Measurements from ENCODE around the gene SLCO3A1. TPM values are rescaled to one million over a fixed set of nuclear protein-coding genes. Genes with fewer than 3 reads are reported as not detected.

Gene SLCO3A1
- total RNA-seq, 4 donors from 2014 or later, result 23.1 to 62.8 (median 35.1) TPM

GRCh38 chr15:92100751-92101150 lies 247.2 kb downstream of the SLCO3A1 start:
- intact Hi-C loops (cut with DNase I; ENCODE audit: low total_unique reads), result loop anchor here (10.0 kb wide), 1 partner anchor 404 kb away; no protein-coding TSS in a partner anchor
- no peak for DNase-seq (ENCODE audit: low spot score in 2 of 2)
- TF ChIP-seq POLR2A (IDR thresholded peaks at IDR 0.05), result no peak
- TF ChIP-seq, protein P1, sequence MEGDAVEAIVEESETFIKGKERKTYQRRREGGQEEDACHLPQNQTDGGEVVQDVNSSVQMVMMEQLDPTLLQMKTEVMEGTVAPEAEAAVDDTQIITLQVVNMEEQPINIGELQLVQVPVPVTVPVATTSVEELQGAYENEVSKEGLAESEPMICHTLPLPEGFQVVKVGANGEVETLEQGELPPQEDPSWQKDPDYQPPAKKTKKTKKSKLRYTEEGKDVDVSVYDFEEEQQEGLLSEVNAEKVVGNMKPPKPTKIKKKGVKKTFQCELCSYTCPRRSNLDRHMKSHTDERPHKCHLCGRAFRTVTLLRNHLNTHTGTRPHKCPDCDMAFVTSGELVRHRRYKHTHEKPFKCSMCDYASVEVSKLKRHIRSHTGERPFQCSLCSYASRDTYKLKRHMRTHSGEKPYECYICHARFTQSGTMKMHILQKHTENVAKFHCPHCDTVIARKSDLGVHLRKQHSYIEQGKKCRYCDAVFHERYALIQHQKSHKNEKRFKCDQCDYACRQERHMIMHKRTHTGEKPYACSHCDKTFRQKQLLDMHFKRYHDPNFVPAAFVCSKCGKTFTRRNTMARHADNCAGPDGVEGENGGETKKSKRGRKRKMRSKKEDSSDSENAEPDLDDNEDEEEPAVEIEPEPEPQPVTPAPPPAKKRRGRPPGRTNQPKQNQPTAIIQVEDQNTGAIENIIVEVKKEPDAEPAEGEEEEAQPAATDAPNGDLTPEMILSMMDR (IDR thresholded peaks at IDR 0.05), result no peak
- no peak overlapping the region for H3K4me3 ChIP-seq (ENCODE audit: low read depth, poor library complexity, severe bottlenecking)
- 93 to 97% methylated on average over 2 of the region's 2 CpGs for WGBS, 2 donors

DNA sequence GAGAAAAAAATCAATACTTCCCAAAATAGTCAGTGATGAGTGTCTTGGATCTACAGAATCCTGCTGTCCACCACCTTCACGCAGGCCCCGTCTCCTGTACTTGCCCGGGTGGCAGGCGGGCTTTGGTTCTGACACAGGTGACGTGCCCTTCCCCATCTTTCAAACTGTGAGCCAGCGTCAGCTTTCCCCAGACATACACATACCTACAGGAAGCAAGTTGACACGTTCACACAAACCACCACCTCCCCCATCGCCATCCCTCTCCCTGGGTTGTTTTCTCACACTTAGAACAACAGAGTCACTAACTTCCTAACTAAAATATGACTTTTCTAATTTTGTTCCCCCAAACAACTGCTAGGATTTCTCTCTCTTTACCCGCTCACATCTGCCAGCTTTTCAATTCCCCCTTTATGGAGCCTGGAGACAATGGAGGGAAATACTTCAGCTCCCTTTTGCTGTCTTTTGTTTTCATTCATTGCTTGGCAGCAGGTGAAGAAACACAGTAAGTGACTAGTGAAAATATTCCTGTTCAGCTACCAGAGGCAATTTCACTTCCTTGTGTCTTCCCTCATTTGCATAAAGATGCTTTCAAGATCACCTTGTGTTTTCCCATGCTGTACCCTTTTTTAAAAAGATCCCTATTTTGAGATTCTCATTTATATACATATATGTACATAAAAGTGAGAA lies 248.3 kb downstream of the SLCO3A1 start:
- intact Hi-C loops (cut with DNase I; ENCODE audit: low total_unique reads), result loop anchor here (10.0 kb wide), 1 partner anchor 403 kb away; no protein-coding TSS in a partner anchor
- 87 to 93% methylated on average over 9 of the region's 9 CpGs for WGBS, 2 donors
- no peak for DNase-seq (ENCODE audit: low spot score in 2 of 2)
- TF ChIP-seq POLR2A (IDR thresholded peaks at IDR 0.05), result no peak
- TF ChIP-seq, protein P1 (IDR thresholded peaks at IDR 0.05), result no peak
- no peak overlapping the region for H3K4me3 ChIP-seq (ENCODE audit: low read depth, poor library complexity, severe bottlenecking)

GRCh38 chr15:92102395-92102755 lies 248.9 kb downstream of the SLCO3A1 start:
- no peak for TF ChIP-seq POLR2A (IDR thresholded peaks at IDR 0.05)
- TF ChIP-seq, protein P1 (IDR thresholded peaks at IDR 0.05), result no peak
- intact Hi-C loops (cut with DNase I; ENCODE audit: low total_unique reads), result loop anchor here (10.0 kb wide), 1 partner anchor 402 kb away; no protein-coding TSS in a partner anchor
- WGBS, 2 donors, result 97 to 100% methylated on average over 2 of the region's 2 CpGs
- no peak overlapping the region for H3K4me3 ChIP-seq (ENCODE audit: low read depth, poor library complexity, severe bottlenecking)
- DNase-seq (ENCODE audit: low spot score in 2 of 2), result no peak

DNA sequence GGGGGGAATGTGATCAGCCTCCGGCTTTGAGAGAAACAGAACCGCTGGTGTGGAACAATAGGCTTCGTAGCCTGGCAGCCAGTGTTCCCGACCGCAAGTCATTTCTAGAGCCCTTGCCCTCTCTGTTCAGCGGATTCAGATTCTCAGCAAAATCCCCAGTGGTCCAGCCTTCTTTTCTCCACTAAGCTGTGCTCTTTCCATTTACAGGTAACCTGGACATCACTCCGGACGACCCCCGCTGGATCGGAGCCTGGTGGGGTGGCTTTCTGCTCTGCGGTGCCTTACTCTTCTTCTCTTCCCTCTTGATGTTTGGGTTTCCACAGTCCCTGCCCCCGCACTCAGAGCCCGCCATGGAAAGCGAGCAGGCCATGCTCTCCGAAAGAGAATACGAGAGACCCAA lies 250.6 kb downstream of the SLCO3A1 start:
- no peak overlapping the region for H3K4me3 ChIP-seq (ENCODE audit: low read depth, poor library complexity, severe bottlenecking)
- WGBS, 2 donors, result 95 to 96% methylated on average over 16 of the region's 16 CpGs
- no peak for DNase-seq (ENCODE audit: low spot score in 2 of 2)
- intact Hi-C loops (cut with DNase I; ENCODE audit: low total_unique reads), result loop anchor here (10.0 kb wide), 1 partner anchor 401 kb away; no protein-coding TSS in a partner anchor
- TF ChIP-seq, protein P1 (IDR thresholded peaks at IDR 0.05), result no peak
- TF ChIP-seq POLR2A (IDR thresholded peaks at IDR 0.05), result no peak

- no peak overlapping the region for H3K4me3 ChIP-seq (ENCODE audit: low read depth, poor library complexity, severe bottlenecking)
- 93 to 94% methylated on average over 10 of the region's 10 CpGs for WGBS, 2 donors
- intact Hi-C loops (cut with DNase I; ENCODE audit: low total_unique reads), result loop anchor here (10.0 kb wide), 1 partner anchor 399 kb away; no protein-coding TSS in a partner anchor
- no peak for DNase-seq (ENCODE audit: low spot score in 2 of 2)
- no peak for TF ChIP-seq POLR2A (IDR thresholded peaks at IDR 0.05)
- TF ChIP-seq, protein P1 (IDR thresholded peaks at IDR 0.05), result no peak
These were observed 252.1 kb downstream of the SLCO3A1 start for GRCh38 chr15:92105611-92106010.
